Stimulated activated CD4-positive, alpha-beta T cell treated with anti-CD3 and anti-CD28 coated beads, Interleukin-12 subunit alpha, Interleukin-12 subunit beta, amount 100 ng/mL, for 48 hours (primary cell): ENCODE results near the gene PTPRJ.

Source experiments
- DNase-seq, 3 donors: peaks; one replicate each; pipeline ENCODE4 v3.0.0-alpha.2; 2020; ENCODE audit warnings: low read depth in 2 of 3, low spot score in 1 of 3

Gene PTPRJ

GRCh38 chr11:48062649-48063048 lies 82.3 kb downstream of the PTPRJ start:
- no peak for DNase-seq

DNA sequence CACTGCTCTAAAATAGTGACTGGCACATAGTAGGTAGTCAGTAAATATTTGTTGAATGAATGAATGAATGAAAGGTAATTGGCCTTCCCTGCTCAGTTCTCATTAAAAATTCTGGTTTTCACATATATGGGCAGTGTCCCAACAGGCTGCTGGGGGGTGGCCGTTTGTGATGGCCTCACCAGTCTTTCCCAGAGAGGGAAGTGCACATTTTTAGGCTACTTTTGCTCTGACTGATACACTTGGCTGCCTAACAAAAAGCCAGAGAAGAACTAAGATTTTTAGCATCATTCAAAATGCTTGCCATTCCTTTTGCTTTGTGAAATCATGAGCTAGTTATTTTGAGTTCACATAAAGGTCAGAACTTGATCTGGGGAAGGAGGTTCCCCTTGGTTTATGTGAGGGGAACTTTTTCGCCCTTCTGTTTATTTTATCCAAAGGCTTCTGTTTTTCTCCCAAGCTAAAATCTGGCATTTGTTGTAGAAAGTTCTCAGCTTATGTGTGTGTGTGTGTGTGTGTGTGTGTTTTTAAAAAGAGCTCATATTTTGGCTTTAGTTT lies 83.1 kb downstream of the PTPRJ start:
- no peak for DNase-seq

GRCh38 chr11:48064306-48064705 lies 83.9 kb downstream of the PTPRJ start:
- no peak for DNase-seq

GRCh38 chr11:48066881-48067800 lies 86.8 kb downstream of the PTPRJ start:
- DNase-seq, result no peak

DNA sequence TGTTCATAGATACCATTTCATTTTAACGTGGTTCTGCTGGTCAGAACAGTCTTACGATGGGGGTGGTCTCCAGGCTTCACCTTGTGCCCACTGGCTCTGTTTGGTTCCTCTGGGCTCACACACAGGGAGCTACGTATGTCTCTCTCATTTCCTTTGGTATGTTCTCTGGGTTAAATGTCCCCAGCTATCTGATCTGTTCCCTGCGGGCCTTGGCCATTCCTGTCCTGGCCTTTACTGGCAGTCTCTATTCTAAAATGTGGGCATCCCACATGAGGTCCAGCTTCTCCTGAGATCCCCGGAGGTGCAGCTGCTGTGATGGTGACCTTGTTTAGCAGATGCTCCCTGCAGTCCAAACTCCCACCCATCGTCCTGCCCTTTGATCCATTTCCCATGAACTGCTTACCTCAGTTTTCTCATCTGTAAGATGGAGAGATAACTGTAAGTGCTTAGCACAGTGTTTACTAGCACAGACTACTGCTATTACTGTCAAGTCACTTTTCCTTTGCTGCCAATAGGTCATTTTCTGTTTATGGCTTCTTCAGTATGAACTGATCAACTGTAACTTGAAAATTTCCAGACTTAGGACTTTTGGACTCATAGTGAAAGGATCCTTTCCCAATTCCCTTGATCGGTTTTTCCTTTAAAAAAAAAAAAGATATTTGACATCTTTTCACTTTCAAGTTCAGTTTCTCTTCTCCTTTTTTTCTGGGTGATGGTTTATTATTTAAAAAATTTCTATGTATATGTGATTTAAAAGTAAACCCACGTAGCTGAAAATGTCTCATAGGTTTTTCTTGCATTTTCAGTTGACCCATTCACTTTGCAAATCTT lies 92.9 kb downstream of the PTPRJ start:
- no peak for DNase-seq

DNA sequence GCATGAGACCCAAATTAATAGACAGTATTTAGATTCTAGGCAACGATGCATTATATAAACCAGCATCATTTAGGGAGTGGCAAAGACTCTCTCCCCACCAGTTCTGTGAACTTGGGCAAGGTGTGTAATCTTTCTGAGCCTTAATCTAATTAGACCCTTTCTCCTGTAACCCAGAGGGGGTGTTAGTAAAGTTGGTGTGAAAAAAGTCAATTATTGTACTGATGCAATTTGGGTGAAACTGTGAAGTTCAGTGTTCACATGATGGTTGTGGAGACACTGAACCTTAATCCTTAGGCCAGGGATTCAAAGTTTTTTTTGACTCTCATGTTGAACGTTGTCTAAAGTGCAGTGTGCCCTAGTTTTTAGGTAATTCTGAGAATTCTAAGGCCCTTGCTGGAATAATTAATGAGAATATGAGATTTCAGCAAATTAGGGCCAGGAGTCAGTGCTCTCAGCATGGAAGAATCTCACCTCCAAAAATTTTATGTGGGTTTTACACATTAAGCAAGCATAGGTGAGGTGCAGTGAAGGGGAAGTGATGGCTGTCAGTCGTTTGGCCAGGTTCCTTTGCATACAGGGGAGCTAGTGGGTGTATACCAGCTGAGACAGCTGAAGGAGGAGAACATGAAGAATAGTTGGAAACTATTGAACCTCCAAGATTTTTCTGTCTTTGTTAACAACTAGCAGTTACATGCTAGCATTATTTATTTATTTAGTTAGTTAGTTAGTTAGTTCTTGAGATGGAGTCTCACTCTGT lies 94.2 kb downstream of the PTPRJ start:
- DNase-seq, result no peak

DNA sequence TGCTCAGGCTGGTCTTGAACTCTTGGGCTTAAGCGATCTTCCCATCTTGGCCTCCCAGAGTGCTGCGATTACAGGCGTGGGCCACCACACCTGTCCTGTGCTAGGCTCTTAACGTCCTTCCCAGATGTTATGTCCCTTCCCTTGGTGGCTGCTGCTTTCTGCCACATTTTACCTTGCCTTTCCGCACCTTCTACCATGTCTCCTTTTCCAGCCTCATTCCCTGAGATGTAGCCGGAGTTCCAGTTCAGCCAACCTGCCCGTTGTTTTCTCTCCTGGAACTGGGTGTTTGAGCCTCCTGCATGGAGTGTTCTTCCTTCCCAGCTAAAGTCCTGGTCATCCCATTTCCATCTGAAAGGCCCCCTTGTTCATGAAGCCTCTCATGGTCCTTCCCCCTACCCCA lies 95.3 kb downstream of the PTPRJ start:
- no peak for DNase-seq

DNA sequence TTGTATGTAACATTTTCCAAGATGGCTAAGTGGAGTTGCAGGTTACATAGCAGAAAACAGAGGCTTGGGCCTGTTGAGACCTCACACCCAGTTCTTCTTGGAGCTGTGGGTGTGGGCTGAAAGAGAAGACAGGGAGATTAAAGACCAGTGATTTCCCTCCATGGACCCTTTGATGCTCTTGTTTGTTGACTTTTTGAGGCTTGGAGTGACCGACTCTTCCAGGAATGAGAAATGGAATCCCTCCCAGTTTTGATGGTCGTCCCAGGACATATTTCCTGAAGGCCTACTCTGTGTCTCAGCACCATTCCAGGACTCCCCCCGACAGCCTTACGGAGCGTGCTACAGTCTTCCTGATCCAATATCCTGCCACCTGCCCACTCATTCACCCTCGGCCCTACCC lies 96.9 kb downstream of the PTPRJ start:
- DNase-seq, result no peak

DNA sequence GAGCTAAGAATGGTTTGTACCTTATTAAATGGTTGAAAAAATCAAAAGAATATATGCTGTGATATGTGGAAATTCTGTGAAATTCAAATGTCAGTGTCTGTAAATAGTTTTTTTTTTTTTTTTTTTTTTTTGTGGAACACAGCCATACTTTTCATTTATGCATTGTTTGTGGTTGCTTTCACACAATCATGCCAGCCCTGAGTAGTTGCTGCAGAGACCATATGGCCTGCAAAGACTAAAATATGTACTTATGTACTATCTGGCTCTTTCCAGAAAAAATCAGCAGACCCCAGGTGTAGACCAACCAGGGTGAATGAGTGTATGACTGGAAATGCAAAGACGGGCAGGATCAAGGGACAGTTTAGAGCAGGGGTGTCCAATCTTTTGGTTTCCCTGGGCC lies 98.3 kb downstream of the PTPRJ start:
- DNase-seq, result no peak

DNA sequence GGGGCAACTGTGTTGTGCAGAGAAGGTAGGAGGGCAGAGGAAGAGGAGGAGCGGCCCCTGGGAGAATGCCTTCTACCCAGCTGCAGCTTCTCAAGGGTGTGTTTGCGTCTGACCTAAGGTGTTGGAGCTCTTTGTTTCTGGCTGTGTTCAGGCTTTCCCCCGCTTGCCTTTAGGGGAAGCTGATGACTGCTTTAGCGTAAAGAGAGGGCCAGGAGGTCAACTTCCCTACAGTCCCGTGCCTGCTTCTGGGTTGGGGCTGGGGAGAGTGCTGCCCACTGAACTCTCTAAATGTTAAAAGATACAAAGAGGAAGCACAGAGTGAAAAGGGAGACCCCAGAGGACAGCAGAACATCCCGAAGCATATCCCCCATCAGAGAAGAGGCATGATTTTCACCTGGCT lies 99.2 kb downstream of the PTPRJ start:
- DNase-seq, result no peak

DNA sequence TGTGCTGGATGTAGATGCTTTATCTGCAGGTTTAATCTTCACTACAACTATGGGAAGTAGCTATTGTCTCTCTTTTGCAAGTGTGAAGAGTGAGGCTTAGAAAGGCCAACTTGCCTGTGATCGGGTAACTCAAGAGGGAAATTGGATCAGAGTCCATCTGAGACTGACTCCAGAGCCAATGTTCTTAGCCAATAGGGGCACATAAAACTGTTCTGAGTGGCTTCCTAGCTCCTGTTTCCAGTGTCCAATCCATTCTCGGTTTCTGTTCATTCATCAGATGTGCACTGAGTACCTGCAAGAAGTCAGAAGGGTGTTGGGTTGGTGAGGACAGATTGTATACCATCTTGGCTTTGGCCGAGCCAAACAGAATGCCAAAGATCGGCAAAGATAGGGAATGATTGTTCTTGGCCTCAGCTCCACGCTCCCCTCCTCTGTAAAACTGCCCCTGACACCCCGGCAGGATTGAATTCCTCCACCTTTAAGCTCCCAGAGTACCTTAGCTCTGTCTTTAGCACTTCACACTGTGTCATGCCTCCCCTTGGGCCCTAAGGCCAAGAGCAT lies 100.0 kb downstream of the PTPRJ start:
- no peak for DNase-seq

DNA sequence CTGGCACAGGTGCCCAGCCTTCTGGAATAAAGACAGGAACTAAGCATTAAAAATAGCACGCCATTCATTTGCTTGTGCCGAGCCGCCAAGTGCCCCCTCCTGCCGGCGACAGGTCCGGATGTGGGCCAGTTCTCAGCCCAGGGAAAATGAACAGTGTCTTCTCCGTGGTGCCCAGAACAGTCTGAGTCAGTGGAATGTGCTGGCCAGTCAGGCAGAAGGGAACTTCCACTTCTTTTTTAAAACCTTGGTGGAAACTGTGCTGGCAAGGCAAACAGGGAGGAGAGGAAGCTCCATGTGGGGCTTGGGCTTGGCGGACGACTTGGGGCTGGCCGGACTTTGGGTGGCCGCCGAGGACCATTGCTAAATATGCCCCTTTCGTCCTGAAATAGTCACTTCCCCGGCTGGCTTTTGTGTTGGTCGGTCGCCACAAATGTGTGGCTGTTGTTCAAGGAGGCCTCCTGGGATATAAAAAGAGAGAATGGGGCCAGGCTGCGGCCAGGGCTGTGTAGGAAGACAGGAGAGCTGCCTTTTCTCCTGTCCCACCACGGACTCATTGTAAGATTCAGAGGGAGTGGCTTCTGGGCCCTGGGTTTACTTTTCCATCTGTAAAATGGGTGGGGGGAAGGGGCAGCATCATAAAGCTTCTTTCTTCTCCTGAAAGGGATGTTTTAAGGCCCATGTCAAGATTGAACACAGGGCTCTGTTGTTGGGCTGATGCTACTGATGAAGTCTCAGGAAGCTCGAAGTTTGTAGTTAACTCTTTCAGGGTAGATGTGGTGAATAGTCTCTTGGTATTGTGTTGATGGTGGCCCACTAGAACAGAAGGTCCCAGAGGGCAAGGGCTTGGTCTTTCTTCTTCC lies 101.0 kb downstream of the PTPRJ start:
- no peak for DNase-seq

DNA sequence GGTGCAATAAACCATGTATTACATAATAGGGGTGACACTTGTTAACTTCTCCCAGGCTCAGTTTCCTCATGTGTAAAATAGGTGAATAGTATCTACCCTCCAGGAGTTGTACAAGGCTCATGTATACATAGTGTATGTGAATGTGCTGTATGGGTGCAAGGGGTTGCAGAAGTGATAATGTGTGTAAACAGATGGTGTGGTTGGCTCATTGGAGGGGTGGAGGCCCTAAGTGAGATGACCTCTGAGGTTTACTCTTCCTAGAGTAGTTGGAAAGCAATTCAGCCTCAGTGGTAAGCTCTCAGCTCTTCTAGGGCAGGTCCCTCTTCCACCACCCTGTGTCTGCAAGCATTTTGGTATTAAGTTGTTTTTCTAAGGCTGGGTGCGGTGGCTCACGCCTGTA lies 102.4 kb downstream of the PTPRJ start:
- no peak for DNase-seq

- no peak for DNase-seq
Measured at GRCh38 chr11:48083421-48083820, 103.1 kb downstream of the PTPRJ start.

GRCh38 chr11:48085688-48086087 lies 105.3 kb downstream of the PTPRJ start:
- no peak for DNase-seq

- DNase-seq, result no peak
Measured at GRCh38 chr11:48087422-48087821, 107.1 kb downstream of the PTPRJ start.

GRCh38 chr11:48087974-48088681 lies 107.8 kb downstream of the PTPRJ start:
- DNase-seq, result no peak

GRCh38 chr11:48088682-48089050 lies 108.3 kb downstream of the PTPRJ start:
- no peak for DNase-seq

GRCh38 chr11:48090174-48090573 lies 109.8 kb downstream of the PTPRJ start:
- DNase-seq, result no peak
